Progenitor cell of endocrine pancreas (in vitro differentiated cells): ENCODE results near the gene FUT7. TPM values are rescaled to one million over a fixed set of nuclear protein-coding genes. Genes with fewer than 3 reads are reported as not detected.

ENCODE experiments used
- DNase-seq: peaks from one replicate; pipeline ENCODE4 v3.0.0; 2021; ENCODE audit warnings: low spot score; ENCODE audit not compliant: unreplicated experiment
- H3K27ac Mint-ChIP-seq: 2 replicates; pipeline ENCODE4 v1.8.0; 2021; ENCODE audit warnings: mild to moderate bottlenecking, moderate library complexity, mixed read lengths
- H3K27me3 Mint-ChIP-seq: 2 replicates; pipeline ENCODE4 v1.8.0; 2021; ENCODE audit warnings: mixed read lengths
- H3K36me3 Mint-ChIP-seq: 2 replicates; pipeline ENCODE4 v1.8.0; 2022; ENCODE audit warnings: mixed read lengths; ENCODE audit not compliant: insufficient read depth
- H3K4me1 Mint-ChIP-seq: 2 replicates; pipeline ENCODE4 v1.8.0; 2021; ENCODE audit warnings: low read depth, mixed read lengths
- H3K4me3 Mint-ChIP-seq: 2 replicates; pipeline ENCODE4 v1.8.0; 2021; ENCODE audit warnings: low read depth, mild to moderate bottlenecking, moderate library complexity, mixed read lengths
- H3K9me3 Mint-ChIP-seq: 2 replicates; pipeline ENCODE4 v1.8.0; 2021; ENCODE audit warnings: low read depth, mixed read lengths
- CTCF ChIP-seq: fragments of 200-600 bp; sonication (generic); IDR thresholded peaks from one replicate; pipeline ENCODE4 v1.5.0; 2021; ENCODE audit warnings: antibody characterized with exemption, mild to moderate bottlenecking; ENCODE audit not compliant: unreplicated experiment
- total RNA-seq: library from RNA; stranded (reverse); gene quantifications from 2 replicates; pipeline ENCODE4 v1.2.1, GENCODE V29; 2021

The FUT7 gene
- total RNA-seq, 1 donor from 2014 or later = not detected

GRCh38 chr9:136981588-136982231, 50.2 kb downstream of the FUT7 start:
- Mint-ChIP-seq H3K36me3 (no peaks in the 10 kb centered on the region), H3K27me3 (peaks cover 17% of the 10 kb centered on the region), H3K9me3 (no peaks in the 10 kb centered on the region), H3K27ac (no peak overlapping the region), H3K4me3 (no peak overlapping the region), H3K4me1 (no peaks in the 10 kb centered on the region)
- TF ChIP-seq CTCF = no peak
- no peak for DNase-seq

- Mint-ChIP-seq H3K36me3 (no peaks in the 10 kb centered on the region), H3K27ac (no peak overlapping the region), H3K9me3 (no peaks in the 10 kb centered on the region), H3K4me1 (no peaks in the 10 kb centered on the region), H3K27me3 (peaks cover 22% of the 10 kb centered on the region), H3K4me3 (no peak overlapping the region)
- no peak for TF ChIP-seq CTCF
- no peak for DNase-seq
Measured at GRCh38 chr9:136980669-136981478, 51.0 kb downstream of the FUT7 start.

Other genes with a start within 250 kb of the FUT7 start
- gene TMEM141, start 240.7 kb downstream of the FUT7 start, total RNA-seq = 57.8 and 62.2 TPM in 2 replicates
- gene CCDC183, start 235.8 kb downstream of the FUT7 start, total RNA-seq = 9.0 and 9.5 TPM in 2 replicates
- gene RABL6, start 224.1 kb downstream of the FUT7 start, total RNA-seq = 129 and 130 TPM in 2 replicates
- gene AJM1, start 189.6 kb downstream of the FUT7 start, total RNA-seq = 5.1 and 5.8 TPM in 2 replicates
- gene PHPT1, start 182.7 kb downstream of the FUT7 start, total RNA-seq = 168 and 169 TPM in 2 replicates
- gene MAMDC4, start 179.7 kb downstream of the FUT7 start, total RNA-seq = 36.7 and 40.0 TPM in 2 replicates
- gene EDF1, start 165.8 kb downstream of the FUT7 start, total RNA-seq = 297 and 310 TPM in 2 replicates
- gene TRAF2, start 145.6 kb downstream of the FUT7 start, total RNA-seq = 23.4 and 23.8 TPM in 2 replicates
- gene FBXW5, start 87.3 kb downstream of the FUT7 start, total RNA-seq = 77.3 and 77.7 TPM in 2 replicates
- 1.1 and 2.8 TPM in 2 replicates for gene C8G, start 86.8 kb downstream of the FUT7 start, total RNA-seq
- 14.7 and 16.2 TPM in 2 replicates for gene LCN12, start 79.8 kb downstream of the FUT7 start, total RNA-seq
- gene PTGDS, start 54.6 kb downstream of the FUT7 start, total RNA-seq = not detected in 2 replicates
- gene LCNL1, start 49.1 kb downstream of the FUT7 start, total RNA-seq = not detected in 2 replicates
- gene PAXX, start 39.7 kb downstream of the FUT7 start, total RNA-seq = 54.9 and 57.1 TPM in 2 replicates
- 0.64 TPM in 1 of 2 replicates, not detected in the other for gene CLIC3, start 35.5 kb downstream of the FUT7 start, total RNA-seq
- gene ABCA2, start 3.9 kb downstream of the FUT7 start, total RNA-seq = 26.4 and 30.1 TPM in 2 replicates
- 62.0 and 73.2 TPM in 2 replicates for gene NPDC1, start 14.1 kb upstream of the FUT7 start, total RNA-seq
- 0.19 and 0.51 TPM in 2 replicates for gene ENTPD2, start 22.0 kb upstream of the FUT7 start, total RNA-seq
- 15.1 and 15.3 TPM in 2 replicates for gene SAPCD2, start 38.5 kb upstream of the FUT7 start, total RNA-seq
- gene UAP1L1, start 45.4 kb upstream of the FUT7 start, total RNA-seq = 0.57 and 1.5 TPM in 2 replicates
- gene MAN1B1, start 54.9 kb upstream of the FUT7 start, total RNA-seq = 56.1 and 57.7 TPM in 2 replicates
- 39.2 and 48.5 TPM in 2 replicates for gene DPP7, start 82.6 kb upstream of the FUT7 start, total RNA-seq
- gene GRIN1, start 107.1 kb upstream of the FUT7 start, total RNA-seq = 0.07 and 0.77 TPM in 2 replicates
- 0.89 and 1.00 TPM in 2 replicates for gene LRRC26, start 138.0 kb upstream of the FUT7 start, total RNA-seq
- gene TMEM210, start 140.0 kb upstream of the FUT7 start, total RNA-seq = not detected in 2 replicates
- gene ANAPC2, start 156.5 kb upstream of the FUT7 start, total RNA-seq = 73.2 and 74.3 TPM in 2 replicates
- 52.5 and 59.1 TPM in 2 replicates for gene SSNA1, start 156.6 kb upstream of the FUT7 start, total RNA-seq
- 18.8 and 20.7 TPM in 2 replicates for gene TPRN, start 168.7 kb upstream of the FUT7 start, total RNA-seq
- 35.2 and 36.2 TPM in 2 replicates for gene TMEM203, start 173.6 kb upstream of the FUT7 start, total RNA-seq
- 35.1 and 37.4 TPM in 2 replicates for gene NDOR1, start 173.6 kb upstream of the FUT7 start, total RNA-seq
- gene RNF208, start 190.2 kb upstream of the FUT7 start, total RNA-seq = 24.0 and 25.7 TPM in 2 replicates
- gene CYSRT1, start 193.1 kb upstream of the FUT7 start, total RNA-seq = 1.2 and 2.7 TPM in 2 replicates
- gene RNF224, start 195.4 kb upstream of the FUT7 start, total RNA-seq = 0.27 and 0.53 TPM in 2 replicates
- 0.26 and 0.27 TPM in 2 replicates for gene SLC34A3, start 198.8 kb upstream of the FUT7 start, total RNA-seq
- gene TUBB4B, start 209.2 kb upstream of the FUT7 start, total RNA-seq = 233 and 245 TPM in 2 replicates
- gene STPG3, start 219.2 kb upstream of the FUT7 start, total RNA-seq = not detected in 2 replicates
- gene NELFB, start 223.2 kb upstream of the FUT7 start, total RNA-seq = 62.3 and 63.3 TPM in 2 replicates
- gene TOR4A, start 245.6 kb upstream of the FUT7 start, total RNA-seq = 8.0 and 8.5 TPM in 2 replicates